ENCODE measurements around the gene OR2AE1. TPM values are rescaled to one million over a fixed set of nuclear protein-coding genes. Genes with fewer than 3 reads are reported as not detected.
"Not testable (repeated sequence)": the region's sequence is repeated elsewhere in the genome, so short reads cannot be mapped to it uniquely, and the experiment has no call there.

Gene OR2AE1
- total and polyA plus RNA-seq, 12 donors = 0.11 to 0.28 TPM; not detected in 10

DNA sequence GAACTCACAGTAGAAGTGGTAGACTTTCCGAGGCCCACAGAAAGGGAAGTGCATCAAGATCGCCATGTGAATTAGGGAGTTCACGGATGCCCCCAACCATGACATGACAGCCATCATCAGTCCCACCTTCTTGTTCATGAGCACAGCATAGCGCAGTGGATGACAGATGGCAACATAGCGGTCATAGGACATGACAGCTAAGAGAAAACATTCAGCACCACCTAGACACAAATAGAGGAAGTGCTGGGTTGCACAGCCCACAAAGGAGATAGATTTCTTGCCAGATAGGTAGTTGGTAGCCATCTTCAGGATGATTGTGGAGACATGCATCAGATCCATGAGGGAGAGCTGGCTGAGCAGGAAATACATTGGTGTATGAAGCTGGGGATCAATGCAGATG lies 342 bp downstream of the OR2AE1 start:
- Histone ChIP-seq H3K9me3 (replicated peaks in 1 of 3) (no peaks in the 10 kb centered on the region), H3K27me3 (no peaks in the 10 kb centered on the region), H3K4me3 (no peak overlapping the region), H3K27ac (no peak overlapping the region), H3K36me3 (replicated peaks in 1 of 2) (no peaks in the 10 kb centered on the region), H3K4me1 (replicated peaks in 1 of 2) (no peaks in the 10 kb centered on the region)
- DNase-seq = no peak
- WGBS, 4 donors = 86 to 94% (median 88%) methylated on average over 5 of the region's 5 CpGs
- TF ChIP-seq POLR2A (IDR thresholded peaks at IDR 0.05) = no peak
- TF ChIP-seq, protein P1, sequence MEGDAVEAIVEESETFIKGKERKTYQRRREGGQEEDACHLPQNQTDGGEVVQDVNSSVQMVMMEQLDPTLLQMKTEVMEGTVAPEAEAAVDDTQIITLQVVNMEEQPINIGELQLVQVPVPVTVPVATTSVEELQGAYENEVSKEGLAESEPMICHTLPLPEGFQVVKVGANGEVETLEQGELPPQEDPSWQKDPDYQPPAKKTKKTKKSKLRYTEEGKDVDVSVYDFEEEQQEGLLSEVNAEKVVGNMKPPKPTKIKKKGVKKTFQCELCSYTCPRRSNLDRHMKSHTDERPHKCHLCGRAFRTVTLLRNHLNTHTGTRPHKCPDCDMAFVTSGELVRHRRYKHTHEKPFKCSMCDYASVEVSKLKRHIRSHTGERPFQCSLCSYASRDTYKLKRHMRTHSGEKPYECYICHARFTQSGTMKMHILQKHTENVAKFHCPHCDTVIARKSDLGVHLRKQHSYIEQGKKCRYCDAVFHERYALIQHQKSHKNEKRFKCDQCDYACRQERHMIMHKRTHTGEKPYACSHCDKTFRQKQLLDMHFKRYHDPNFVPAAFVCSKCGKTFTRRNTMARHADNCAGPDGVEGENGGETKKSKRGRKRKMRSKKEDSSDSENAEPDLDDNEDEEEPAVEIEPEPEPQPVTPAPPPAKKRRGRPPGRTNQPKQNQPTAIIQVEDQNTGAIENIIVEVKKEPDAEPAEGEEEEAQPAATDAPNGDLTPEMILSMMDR (IDR thresholded peaks at IDR 0.05) = no peak
- intact Hi-C loops (cut with DNase I) = no loop called here

DNA sequence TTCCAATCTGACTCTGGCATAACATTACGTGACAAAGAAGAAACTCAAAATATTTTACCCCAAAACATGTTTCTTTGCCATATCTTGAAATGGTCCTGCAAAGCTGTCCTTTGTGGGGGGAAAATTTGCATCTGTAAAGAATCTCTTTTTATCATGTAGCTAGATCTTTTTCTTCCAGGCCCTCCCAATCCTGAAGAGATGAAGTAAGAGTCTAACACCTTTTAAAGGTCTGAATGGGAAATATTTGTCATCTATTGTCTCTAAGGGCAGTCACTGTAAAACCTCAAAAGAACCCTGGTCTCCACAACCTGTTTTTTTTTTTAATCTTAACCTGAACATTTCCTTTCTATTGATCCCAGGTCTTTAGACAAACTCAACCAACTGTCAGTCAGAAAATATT lies 8.6 kb downstream of the OR2AE1 start:
- peaks cover 0 to 4% (median 0%) of the 10 kb centered on the region in 3 donors for H3K9me3 ChIP-seq (replicated peaks in 1 of 3)
- no peaks in the 10 kb centered on the region for H3K4me1 ChIP-seq (replicated peaks in 1 of 2)
- H3K36me3 ChIP-seq (replicated peaks in 1 of 2) = no peaks in the 10 kb centered on the region
- no peak overlapping the region for H3K27ac ChIP-seq
- intact Hi-C loops (cut with DNase I) = no loop called here
- TF ChIP-seq POLR2A (IDR thresholded peaks at IDR 0.05) = no peak
- TF ChIP-seq, protein P1 (IDR thresholded peaks at IDR 0.05) = no peak
- H3K4me3 ChIP-seq = no peak overlapping the region
- no peaks in the 10 kb centered on the region for H3K27me3 ChIP-seq
- no peak for DNase-seq
- 82 to 94% (median 90%) methylated on average over 1 of the region's 1 CpG for WGBS, 4 donors

DNA sequence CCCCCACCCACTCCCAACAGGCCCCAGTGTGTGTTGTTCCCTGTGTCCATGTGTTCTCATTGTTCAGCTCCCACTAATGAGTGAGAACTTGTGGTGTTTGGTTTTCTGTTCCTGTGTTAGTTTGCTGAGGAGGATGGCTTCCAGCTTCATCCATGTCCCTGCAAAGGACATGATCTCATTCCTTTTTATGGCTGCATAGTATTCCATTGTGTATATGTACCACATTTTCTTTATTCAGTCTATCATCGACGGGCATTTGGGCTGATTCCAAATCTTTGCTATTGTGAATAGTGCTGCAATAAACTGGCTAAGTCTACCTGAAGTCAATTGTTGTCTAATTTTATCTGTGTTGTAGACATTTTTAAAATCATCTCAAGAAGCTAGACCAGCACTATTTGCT lies 9.4 kb downstream of the OR2AE1 start:
- intact Hi-C loops (cut with DNase I); DNase-seq; H3K27me3 ChIP-seq; H3K4me1 ChIP-seq (replicated peaks in 1 of 2); H3K27ac ChIP-seq; H3K36me3 ChIP-seq (replicated peaks in 1 of 2); H3K9me3 ChIP-seq (replicated peaks in 1 of 3); H3K4me3 ChIP-seq: not testable (repeated sequence)
- WGBS, 4 donors = 89 to 98% (median 94%) methylated on average over 2 of the region's 2 CpGs

DNA sequence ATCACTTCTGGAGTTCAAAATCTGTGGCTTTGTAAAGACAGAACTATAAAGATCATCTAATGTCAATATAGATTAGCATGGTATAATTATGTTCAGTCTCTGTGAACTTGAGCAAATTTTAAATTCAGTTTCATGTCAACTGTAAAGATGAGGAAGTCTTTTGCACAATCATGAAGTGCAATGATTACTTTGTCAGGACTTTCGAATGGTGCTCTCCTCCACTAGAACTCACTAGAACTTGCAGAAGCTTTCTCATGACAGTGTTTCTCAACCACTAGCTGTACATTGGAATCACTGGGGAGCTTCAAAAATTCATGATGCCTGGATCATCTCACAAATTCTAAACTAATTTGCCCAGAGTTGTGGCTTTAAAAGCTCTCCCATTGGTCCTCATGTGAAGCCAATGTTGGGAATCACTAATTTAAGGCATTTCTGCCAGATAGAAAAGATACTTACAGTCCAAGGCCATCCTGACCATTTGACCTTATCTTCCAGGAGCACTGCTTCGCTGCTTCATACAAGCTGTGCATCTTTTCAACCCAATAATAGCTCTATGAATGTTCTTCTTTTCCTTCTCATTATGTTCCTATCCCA lies 12.9 kb downstream of the OR2AE1 start:
- Histone ChIP-seq H3K27me3 (no peaks in the 10 kb centered on the region), H3K4me3 (no peak overlapping the region), H3K36me3 (replicated peaks in 1 of 2) (no peaks in the 10 kb centered on the region), H3K4me1 (replicated peaks in 1 of 2) (peaks cover 0 to 8% of the 10 kb centered on the region in 2 donors), H3K9me3 (replicated peaks in 1 of 3) (peaks cover 0 to 4% (median 0%) of the 10 kb centered on the region in 3 donors), H3K27ac (no peak overlapping the region)
- no peak for DNase-seq
- 58 to 64% (median 61%) methylated on average over 2 of the region's 2 CpGs for WGBS, 4 donors
- TF ChIP-seq, protein P1 (IDR thresholded peaks at IDR 0.05) = no peak
- TF ChIP-seq POLR2A (IDR thresholded peaks at IDR 0.05) = no peak
- intact Hi-C loops (cut with DNase I) = no loop called here
